Stimulated activated CD8-positive, alpha-beta memory T cell treated with anti-CD3 and anti-CD28 coated beads, Interleukin-4, amount 100 ng/mL, for 4 hours (primary cell): ENCODE results near the gene RTEL1.
A peak's percentile ranks its signal among the peaks of the same experiment; 100 is the strongest.

Source experiments
- DNase-seq, 2 donors: peaks; one replicate each; pipeline ENCODE4 v3.0.0-alpha.2; 2020; ENCODE audit warnings: low read depth in 2 of 2, low spot score in 1 of 2

RTEL1 gene

DNA sequence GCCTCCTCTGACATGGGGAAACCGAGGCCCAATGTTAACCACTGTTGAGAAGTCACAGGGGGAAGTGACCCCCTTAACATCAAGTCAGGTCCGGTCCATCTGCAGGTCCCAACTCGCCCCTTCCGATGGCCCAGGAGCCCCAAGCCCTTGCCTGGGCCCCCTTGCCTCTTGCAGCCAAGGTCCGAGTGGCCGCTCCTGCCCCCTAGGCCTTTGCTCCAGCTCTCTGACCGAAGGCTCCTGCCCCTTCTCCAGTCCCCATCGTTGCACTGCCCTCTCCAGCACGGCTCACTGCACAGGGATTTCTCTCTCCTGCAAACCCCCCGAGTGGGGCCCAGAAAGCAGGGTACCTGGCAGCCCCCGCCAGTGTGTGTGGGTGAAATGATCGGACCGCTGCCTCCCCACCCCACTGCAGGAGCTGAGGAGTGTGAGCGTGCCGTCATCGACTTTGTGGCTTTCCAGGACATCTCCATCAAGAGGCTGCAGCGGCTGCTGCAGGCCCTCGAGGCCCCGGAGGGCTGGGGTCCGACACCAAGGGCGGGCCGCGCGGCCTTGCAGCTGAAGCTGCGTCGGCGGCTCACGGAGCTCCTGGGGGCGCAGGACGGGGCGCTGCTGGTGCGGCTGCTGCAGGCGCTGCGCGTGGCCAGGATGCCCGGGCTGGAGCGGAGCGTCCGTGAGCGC is 39.9 kb downstream of the RTEL1 start:
- DNase-seq, result no peak

- peak in 1 of 2 donors; percentile 21 for DNase-seq
These were observed 40.8 kb downstream of the RTEL1 start for GRCh38 chr20:63698739-63699465.

DNA sequence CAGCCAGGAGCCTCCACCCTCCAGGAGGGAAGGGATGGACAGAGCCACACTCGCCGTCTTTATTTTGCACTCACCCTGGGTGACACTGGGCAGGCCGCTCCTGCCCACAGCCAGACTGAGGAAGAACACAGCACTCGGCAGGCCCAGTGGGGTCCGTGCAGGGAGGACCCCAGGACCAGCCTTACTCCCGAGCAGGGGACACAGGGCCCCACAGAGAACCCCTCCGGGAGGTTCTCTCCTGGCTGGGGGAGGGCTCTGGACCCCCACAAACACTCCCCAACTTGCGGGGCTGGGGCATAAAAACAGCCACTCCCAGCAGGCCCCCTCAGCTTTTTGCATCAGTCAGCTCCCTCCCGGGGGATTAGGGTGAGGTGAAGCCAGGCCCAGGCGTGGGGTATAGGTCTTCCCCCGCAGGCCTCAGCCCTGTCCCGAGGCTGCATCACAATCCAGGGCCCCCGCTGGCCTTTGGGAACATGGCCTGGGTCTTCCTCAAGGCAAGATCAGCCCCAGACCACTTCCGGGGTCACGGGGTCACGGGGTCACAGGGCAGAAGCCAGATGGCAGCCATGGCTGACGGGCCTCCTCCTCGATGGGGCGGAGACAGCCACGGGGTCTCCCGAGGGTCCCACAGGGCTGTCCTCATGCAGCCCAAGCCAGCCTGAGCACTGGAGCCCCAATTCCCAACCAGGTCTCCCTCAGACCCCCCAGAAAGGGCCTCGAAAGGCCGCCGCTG is 41.5 kb downstream of the RTEL1 start:
- no peak for DNase-seq

DNA sequence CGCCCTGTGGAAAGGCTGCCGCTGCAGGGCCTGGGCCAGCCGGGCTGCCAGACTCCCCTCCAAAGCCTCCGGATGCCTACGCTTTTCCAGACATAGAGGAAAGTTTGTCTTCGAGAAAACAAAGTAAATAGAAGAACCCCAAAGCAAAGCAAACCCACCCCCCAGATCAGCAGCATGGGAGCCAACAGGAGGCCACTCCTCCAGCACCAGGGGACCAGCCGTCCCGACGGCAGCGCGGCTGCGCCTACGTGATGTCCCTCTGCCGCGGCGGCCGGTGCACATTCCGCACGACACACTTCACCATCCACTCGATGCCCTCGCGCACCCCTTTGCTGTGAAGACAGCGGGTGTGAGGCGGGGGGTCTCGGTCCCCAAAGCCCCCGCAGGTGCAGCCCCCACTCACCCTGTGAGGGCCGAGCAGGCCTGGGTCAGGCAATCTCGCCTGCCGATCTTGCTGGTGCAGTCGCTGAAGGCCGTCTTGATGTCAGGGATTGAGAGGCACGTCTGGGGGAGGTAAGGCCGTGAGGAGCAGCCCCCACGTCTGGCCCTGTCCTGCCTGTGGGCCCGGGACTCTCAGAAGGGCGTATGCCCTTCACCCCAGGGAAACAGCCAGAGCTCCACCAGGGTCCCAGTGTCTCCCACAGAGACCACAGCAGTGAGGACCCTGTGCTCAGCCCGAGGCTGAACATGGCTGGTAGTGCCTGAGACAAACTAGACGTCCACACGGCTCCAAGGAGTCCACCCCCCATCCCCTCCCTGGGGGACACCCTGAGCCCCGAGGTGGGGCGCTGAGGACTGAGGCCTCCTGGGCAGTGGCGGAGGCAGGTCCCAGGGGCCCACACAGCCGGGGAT is 42.3 kb downstream of the RTEL1 start:
- DNase-seq, result no peak

DNA sequence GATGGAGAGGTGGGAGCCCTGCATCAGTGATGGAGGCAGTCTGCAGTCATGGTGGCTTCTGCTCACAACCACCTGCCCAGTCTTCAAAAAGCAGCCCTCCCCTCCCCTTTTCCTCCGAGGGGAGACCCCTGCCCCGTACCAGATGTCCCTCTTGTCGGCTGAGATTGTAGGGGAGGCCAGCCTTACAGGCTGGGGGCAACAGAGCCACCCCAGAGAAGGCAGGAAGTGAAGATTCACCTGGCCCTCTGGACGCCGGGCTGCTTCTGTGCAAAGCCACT is 42.9 kb downstream of the RTEL1 start:
- DNase-seq, result no peak

DNA sequence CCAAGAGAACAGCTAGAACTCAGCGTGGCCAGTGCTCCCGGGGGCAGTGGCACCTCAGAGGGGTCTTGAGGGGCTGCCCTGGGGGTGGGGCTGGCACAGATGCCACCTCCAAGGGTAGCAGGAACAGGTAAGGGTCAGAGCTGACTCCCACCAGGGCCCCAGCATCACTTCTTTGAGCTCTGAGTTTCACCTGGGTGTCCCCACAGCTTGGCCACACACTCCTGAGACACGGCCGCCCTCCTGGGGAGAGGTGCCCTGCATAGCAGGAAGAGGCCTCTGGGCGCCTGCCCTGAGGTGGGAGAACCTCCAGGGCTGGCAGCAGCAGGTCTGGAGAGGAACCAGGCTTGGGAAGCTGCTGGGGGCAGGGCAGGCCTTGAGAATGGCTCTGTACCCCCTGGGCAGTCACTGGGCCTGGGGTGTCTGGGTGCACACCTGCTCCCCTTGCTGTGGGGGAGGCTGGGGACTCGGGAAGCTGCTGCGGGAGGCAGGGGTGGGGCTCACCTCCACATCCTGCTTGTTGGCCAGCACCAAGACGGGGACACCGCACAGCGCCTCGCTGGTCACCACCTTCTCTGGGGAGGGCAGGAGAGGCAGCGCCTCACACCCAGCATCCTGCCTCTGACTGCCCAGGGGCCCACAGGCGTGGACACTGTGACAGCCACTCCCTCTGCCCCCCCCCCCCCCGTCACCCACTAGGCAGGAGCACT is 43.4 kb downstream of the RTEL1 start:
- no peak for DNase-seq

DNA sequence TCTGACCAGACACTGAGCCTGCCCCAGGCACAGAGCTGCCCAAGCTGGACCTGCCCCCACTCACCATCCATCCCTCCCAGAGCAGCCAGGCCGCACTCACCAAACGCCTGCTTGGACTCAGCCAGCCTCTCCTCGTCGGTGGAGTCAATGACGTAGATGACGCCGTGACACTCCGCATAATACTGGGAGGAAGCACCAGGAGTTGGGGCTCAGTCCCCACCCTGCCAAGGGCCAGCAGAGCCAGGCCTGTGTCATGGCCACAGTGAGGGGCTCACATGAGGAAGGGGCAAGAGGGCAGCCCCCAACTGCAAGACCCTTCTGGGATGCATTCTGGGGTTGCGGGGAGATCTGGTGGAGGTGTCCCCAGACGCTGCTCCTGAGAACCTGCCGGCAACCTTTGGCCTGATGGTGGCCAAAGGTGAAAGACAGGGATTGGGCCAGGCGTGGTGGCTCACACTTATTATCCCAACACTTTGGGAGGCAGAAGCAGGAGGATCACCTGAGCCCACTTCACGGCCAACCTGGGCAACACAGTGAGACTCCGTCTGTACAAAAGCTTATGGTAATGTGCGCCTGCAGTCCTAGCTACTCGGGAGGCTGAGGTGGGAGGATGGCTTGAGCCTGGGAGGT is 44.0 kb downstream of the RTEL1 start:
- no peak for DNase-seq

GRCh38 chr20:63702751-63703470 is 44.8 kb downstream of the RTEL1 start:
- no peak for DNase-seq

- DNase-seq, result no peak
These were observed 45.4 kb downstream of the RTEL1 start for GRCh38 chr20:63703471-63703975.

GRCh38 chr20:63703976-63704748 is 46.0 kb downstream of the RTEL1 start:
- DNase-seq, result no peak

- DNase-seq, result no peak
These were observed 46.6 kb downstream of the RTEL1 start for GRCh38 chr20:63704749-63705117.

DNA sequence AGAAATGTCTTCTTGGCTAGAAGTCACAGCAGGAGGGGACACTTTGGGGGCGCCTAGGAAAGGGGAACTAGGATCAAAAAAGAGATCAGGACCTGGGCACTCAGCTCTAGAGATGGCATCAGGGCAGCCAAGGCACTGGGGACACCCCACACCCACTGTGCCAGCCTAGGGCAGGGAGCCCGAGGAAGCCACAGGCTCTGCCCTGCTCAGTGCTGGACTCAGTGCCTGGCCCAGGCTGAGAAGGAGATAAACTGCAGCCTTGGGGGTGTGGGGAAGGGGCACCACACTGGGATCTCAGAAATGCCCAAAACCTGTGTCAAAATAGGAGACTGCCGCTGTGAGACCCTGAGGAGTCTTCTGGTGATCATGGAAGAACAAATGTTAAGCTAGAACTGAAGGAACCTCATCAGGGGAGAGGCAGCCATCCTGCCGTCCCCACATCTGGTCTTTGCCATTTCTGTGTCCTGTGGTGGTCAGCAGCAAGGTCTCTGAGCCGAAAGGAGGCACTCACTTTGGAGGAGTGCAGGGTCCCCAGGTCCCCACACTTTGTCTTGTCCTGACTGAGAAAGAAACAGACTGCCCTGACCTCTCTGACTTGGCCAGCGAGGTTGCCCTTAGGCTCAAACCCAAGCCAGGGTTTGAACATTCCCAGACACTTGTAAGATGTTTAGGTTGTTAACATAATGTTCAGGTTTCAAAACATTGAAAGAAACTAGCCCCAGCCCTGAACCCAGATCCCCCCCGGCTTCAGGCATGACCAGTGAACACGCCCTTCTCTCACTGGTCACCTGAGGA is 47.3 kb downstream of the RTEL1 start:
- DNase-seq, result no peak

GRCh38 chr20:63706027-63706695 is 48.0 kb downstream of the RTEL1 start:
- no peak for DNase-seq

DNA sequence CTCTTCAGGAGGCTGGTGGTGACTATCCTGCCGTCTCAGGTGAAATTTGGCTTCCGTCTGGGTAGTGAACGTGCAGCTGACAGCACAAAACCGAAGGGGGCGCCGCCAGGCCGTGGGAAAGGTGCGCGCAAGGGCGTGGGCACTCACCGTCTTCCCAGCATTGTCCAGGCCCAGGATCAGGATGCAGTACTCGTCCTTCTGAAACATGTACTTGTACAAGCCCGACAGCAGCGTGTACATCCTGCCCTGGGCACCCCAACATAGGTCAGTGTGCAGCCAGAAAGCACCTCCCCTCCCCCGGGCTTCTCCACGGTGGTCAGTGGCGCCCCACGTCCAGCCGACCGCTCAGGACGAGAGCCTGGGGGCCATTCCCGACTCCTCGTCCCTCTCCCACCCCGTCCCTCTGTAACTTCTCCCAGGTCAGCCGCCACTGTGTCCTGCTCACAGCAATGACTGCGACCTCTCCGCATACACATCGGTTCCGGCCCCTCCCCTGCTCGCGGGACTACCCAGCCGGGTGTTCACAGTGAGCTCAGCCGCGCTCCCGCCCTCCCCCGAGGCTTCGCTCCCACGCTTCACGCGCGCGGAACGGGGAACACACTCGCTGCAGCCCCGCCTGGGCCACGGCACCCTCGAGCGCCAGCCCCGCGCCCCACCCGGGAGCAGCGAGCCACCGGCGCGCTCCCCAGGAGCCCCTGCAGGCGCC is 48.9 kb downstream of the RTEL1 start:
- peak in 1 of 2 donors; percentile 42 for DNase-seq

GRCh38 chr20:63707558-63708300 is 49.6 kb downstream of the RTEL1 start, which contains the start of the genes ARFRP1 and ZGPAT:
TSS of gene ARFRP1 (minus strand) at chr20:63707976. CDS start at chr20:63707091, 885 bp downstream.
TSS of gene ZGPAT (plus strand) at chr20:63708039. CDS start at chr20:63708581, 542 bp downstream.
- DNase-seq, result peak; percentile 64 to 76
